Activated B cell treated with CpG ODN at 0.5 μM for 24 hours (primary cell): ENCODE results near the gene CILP2. TPM values are rescaled to one million over a fixed set of nuclear protein-coding genes. Genes with fewer than 3 reads are reported as not detected.

Experiments
- ATAC-seq: fragments of 200-7000 bp; cut with Tn5 transposase; one replicate; pipeline ENCODE4 v1.10.0; 2021; ENCODE audit warnings: low read depth, mild to moderate bottlenecking, moderate library complexity
- CTCF ChIA-PET: fragments of 350-600 bp; sonication (Branson Sonifier 250); formaldehyde crosslinking; loops from one replicate; lab custom pipeline; 2021; ENCODE audit warnings: antibody characterized with exemption; lab: Charles Lee
- POLR2A ChIA-PET: fragments of 350-600 bp; sonication (Branson Sonifier 250); formaldehyde crosslinking; loops from one replicate; lab custom pipeline; 2021; ENCODE audit warnings: antibody characterized with exemption; lab: Charles Lee
- DNase-seq: peaks from one replicate; pipeline ENCODE4 v3.0.0; 2022
- H3K27ac Mint-ChIP-seq: one replicate; pipeline ENCODE4 v1.8.0; 2020; ENCODE audit warnings: mixed read lengths
- H3K27me3 Mint-ChIP-seq: one replicate; pipeline ENCODE4 v1.8.0; 2021; ENCODE audit warnings: mixed read lengths
- H3K36me3 Mint-ChIP-seq: one replicate; pipeline ENCODE4 v1.8.0; 2021; ENCODE audit warnings: low read depth, mixed read lengths
- H3K4me1 Mint-ChIP-seq: one replicate; pipeline ENCODE4 v1.8.0; 2021; ENCODE audit warnings: mixed read lengths
- H3K4me3 Mint-ChIP-seq: one replicate; pipeline ENCODE4 v1.8.0; 2020; ENCODE audit warnings: mild to moderate bottlenecking, mixed read lengths
- H3K9me3 Mint-ChIP-seq: one replicate; pipeline ENCODE4 v1.8.0; 2020; ENCODE audit warnings: mixed read lengths
- intact Hi-C: fragments of 100-400 bp; cut with micrococcal nuclease; formaldehyde crosslinking; loops from one replicate; pipeline ENCODE4 v1.15.1; 2024
- total RNA-seq: library from RNA; stranded (reverse); gene quantifications from 2 replicates; pipeline ENCODE4 v1.2.3, GENCODE V29; 2022
- TF ChIP-seq, protein P1 (sequence below): fragments of 200-600 bp; IDR thresholded peaks from one replicate; pipeline ENCODE4 v1.8.0; 2022; ENCODE audit warnings: antibody characterized with exemption, mild to moderate bottlenecking

Gene CILP2
- total RNA-seq, 1 donor from 2014 or later, result 0.27 TPM

DNA sequence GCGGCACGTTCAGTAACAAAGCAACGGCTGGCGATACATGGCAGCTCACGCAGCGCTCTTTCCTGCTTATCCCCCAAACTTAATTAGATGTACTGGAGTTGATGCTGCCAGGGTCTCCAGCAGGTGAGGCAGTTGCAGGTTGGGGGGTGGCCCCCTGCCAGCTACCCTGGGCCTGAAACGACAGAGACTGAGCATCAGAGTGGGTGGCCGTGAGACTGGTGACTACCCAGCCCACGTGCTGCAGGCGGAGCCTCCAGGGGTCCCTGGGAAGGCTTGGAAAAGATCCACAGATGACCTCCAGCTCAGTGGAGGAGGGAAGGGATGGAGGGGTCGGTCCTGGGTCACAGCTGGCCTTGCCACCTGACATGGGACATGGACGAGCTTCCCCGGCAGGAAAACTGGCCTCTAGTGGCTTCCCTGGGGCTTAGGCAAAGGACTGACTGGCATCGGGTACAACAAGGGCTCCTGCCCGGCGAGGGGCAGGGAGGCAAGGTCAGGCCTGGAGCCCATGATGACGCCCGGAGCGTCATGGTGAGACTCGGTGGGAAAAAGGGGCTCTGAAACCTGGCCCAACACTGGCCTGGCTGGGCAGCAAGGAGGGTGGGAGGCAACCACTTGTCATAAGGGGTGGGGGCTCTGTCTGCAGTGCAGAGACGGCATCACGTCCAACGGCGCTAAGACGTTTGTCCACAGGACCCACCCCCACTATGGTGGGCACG, 24.0 kb downstream of the CILP2 start:
- Mint-ChIP-seq H3K9me3 (no peaks in the 10 kb centered on the region), H3K36me3 (peaks cover 29% of the 10 kb centered on the region), H3K4me3 (no peak overlapping the region), H3K27ac (no peak overlapping the region), H3K27me3 (no peaks in the 10 kb centered on the region), H3K4me1 (no peaks in the 10 kb centered on the region)
- TF ChIP-seq, protein P1, sequence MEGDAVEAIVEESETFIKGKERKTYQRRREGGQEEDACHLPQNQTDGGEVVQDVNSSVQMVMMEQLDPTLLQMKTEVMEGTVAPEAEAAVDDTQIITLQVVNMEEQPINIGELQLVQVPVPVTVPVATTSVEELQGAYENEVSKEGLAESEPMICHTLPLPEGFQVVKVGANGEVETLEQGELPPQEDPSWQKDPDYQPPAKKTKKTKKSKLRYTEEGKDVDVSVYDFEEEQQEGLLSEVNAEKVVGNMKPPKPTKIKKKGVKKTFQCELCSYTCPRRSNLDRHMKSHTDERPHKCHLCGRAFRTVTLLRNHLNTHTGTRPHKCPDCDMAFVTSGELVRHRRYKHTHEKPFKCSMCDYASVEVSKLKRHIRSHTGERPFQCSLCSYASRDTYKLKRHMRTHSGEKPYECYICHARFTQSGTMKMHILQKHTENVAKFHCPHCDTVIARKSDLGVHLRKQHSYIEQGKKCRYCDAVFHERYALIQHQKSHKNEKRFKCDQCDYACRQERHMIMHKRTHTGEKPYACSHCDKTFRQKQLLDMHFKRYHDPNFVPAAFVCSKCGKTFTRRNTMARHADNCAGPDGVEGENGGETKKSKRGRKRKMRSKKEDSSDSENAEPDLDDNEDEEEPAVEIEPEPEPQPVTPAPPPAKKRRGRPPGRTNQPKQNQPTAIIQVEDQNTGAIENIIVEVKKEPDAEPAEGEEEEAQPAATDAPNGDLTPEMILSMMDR, result no peak
- ChIA-PET POLR2A (interaction anchor here (1.5 kb wide), 1 partner anchor 44 kb away, joined by 3 read pairs; no protein-coding TSS in a partner anchor), CTCF (no interaction called here)
- no peak for ATAC-seq
- no peak for DNase-seq
- intact Hi-C loops, result no loop called here

DNA sequence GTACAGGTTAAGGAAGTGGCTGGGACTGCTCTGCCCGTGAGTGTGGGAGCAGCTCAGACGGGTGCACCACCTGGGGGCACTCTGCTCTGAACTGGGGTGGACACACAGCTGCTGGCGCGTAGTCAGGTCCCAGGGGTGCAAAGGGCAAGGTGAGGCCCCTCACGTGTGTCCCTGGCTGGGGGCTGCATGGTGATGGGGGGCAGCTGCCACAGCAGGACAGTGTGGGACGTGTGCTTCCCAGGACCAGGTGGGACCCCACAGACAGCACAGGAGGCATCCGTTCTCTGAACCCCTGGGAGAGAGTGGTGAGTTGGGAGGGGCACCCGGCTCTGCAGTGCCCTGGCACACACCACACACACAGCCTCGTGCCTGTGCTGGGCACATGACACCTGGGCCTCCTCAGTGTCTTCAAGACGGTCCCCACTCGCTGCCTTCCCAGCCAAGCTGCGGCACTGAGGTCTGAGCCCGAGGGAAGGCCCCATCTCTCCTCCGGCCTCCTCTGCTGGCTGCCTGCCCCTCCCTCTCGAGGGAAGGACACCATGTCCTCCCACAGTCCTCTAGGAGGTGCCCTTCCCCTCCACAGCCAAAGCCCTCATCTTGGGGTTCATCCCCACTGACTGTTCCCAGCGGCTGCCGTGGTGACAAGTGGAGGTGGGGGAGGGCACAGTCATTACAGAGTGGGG, 24.7 kb downstream of the CILP2 start:
- no peaks in the 10 kb centered on the region for H3K27me3 Mint-ChIP-seq
- ChIA-PET POLR2A (no interaction called here), CTCF (no interaction called here)
- H3K4me1 Mint-ChIP-seq, result no peaks in the 10 kb centered on the region
- TF ChIP-seq, protein P1, result no peak
- peaks cover 32% of the 10 kb centered on the region for H3K36me3 Mint-ChIP-seq
- ATAC-seq (no peak), DNase-seq (no peak)
- no peak overlapping the region for H3K4me3 Mint-ChIP-seq
- H3K27ac Mint-ChIP-seq, result no peak overlapping the region
- intact Hi-C loops, result no loop called here
- H3K9me3 Mint-ChIP-seq, result no peaks in the 10 kb centered on the region

DNA sequence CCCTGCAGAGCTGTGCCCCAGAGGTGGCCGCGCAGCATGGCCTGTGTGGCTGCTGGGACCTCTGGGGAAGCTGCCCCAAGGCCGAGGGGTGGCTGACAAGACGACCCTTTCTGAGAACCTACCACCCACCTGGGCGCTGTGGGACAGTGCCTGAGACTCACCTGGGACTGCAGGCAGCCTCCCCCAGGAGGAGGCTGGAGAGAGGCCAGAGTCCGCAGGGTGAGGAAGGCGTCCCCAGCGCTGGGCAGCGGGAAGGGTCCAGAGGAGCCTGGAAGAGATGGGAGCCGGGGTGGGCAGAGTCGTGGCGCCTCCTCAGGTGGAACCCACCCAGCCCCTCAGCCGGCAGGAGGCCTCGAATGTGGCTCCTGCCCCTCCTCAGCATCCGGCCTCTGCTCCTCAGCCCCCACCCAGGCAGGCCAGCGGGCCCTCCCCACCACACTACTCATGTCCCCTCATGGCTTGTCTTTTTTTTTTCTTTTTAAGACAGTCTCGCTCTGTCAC, 25.3 kb downstream of the CILP2 start:
- Mint-ChIP-seq H3K9me3 (no peaks in the 10 kb centered on the region), H3K4me1 (no peaks in the 10 kb centered on the region), H3K27ac (no peak overlapping the region), H3K4me3 (no peak overlapping the region), H3K27me3 (no peaks in the 10 kb centered on the region), H3K36me3 (peaks cover 32% of the 10 kb centered on the region)
- intact Hi-C loops, result no loop called here
- ChIA-PET CTCF (no interaction called here), POLR2A (no interaction called here)
- ATAC-seq (no peak), DNase-seq (no peak)
- TF ChIP-seq, protein P1, result no peak

DNA sequence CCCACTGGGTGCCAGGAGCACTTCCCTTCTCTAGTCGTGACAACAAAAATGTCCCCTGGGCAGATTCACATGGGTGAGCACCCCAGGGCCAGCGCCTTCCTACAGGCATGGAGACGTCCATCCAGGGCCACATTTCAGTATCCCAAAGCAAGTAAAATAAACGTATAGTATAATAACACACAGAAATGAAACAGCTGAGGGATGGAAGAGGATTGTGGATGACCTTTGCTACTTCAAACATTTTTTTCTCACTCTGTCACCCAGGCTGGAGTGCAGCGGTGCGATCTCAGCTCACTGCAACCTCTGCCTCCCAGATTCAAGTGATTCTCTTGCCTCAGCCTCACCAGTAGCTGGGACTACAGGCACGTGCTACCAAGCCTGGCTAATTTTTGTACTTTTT, 28.2 kb downstream of the CILP2 start:
- intact Hi-C loops, result no loop called here
- no peak overlapping the region for H3K27ac Mint-ChIP-seq
- H3K9me3 Mint-ChIP-seq, result no peaks in the 10 kb centered on the region
- no peaks in the 10 kb centered on the region for H3K27me3 Mint-ChIP-seq
- H3K36me3 Mint-ChIP-seq, result peaks cover 38% of the 10 kb centered on the region
- no peak for DNase-seq
- TF ChIP-seq, protein P1, result no peak
- ChIA-PET POLR2A (no interaction called here), CTCF (no interaction called here)
- no peak overlapping the region for H3K4me3 Mint-ChIP-seq
- no peak for ATAC-seq
- H3K4me1 Mint-ChIP-seq, result no peaks in the 10 kb centered on the region

DNA sequence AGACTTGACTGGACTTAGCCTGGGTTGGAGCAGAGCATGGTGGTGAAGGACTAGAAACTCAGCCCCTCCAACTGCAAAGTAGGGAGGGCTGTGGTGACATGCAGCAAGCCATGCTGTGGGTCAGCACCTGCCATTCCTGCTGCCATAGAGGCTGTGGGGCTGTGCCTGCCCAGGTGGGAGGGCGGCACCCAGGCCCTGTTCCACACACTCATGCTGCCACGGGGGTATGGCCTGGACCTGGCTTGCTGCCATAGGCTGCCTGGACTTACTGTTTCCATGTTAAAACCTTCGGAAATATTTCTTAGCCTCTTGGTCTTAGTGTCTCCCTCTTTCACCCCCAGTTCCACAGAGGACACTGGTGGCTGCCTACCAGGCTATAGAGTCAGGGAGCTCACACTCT, 29.3 kb downstream of the CILP2 start:
- POLR2A ChIA-PET, result no interaction called here
- DNase-seq (no peak), ATAC-seq (no peak)
- H3K9me3 Mint-ChIP-seq, result no peaks in the 10 kb centered on the region
- CTCF ChIA-PET, result no interaction called here
- intact Hi-C loops, result no loop called here
- no peak overlapping the region for H3K4me3 Mint-ChIP-seq
- H3K27ac Mint-ChIP-seq, result no peak overlapping the region
- peaks cover 32% of the 10 kb centered on the region for H3K36me3 Mint-ChIP-seq
- H3K4me1 Mint-ChIP-seq, result no peaks in the 10 kb centered on the region
- H3K27me3 Mint-ChIP-seq, result no peaks in the 10 kb centered on the region
- TF ChIP-seq, protein P1, result no peak
